Epithelial cell of proximal tubule (primary cell): Measurements from ENCODE around the gene HIVEP1. TPM values are rescaled to one million over a fixed set of nuclear protein-coding genes. Genes with fewer than 3 reads are reported as not detected.

ENCODE experiments used
- DNase-seq: peaks from one replicate; pipeline ENCODE4 v3.0.0-alpha.2; 2011; ENCODE audit warnings: low read depth
- H3K4me3 ChIP-seq: 2 replicates; pipeline ENCODE4 v1.5.1; 2011; ENCODE audit warnings: low read depth, mild to moderate bottlenecking, low read length
- total RNA-seq: library from RNA; depleted of rRNA; stranded (reverse); fragments of >200 nt; gene quantifications from 2 replicates; pipeline ENCODE4 v1.2.3, GENCODE V29; 2015
- TF ChIP-seq, protein P1 (sequence below): conservative IDR thresholded peaks from 2 replicates; pipeline ENCODE4 v1.5.1; 2012; ENCODE audit warnings: low read depth, mild to moderate bottlenecking, low read length

The HIVEP1 gene
- total RNA-seq, 1 donor from 2014 or later: 14.2 TPM

DNA sequence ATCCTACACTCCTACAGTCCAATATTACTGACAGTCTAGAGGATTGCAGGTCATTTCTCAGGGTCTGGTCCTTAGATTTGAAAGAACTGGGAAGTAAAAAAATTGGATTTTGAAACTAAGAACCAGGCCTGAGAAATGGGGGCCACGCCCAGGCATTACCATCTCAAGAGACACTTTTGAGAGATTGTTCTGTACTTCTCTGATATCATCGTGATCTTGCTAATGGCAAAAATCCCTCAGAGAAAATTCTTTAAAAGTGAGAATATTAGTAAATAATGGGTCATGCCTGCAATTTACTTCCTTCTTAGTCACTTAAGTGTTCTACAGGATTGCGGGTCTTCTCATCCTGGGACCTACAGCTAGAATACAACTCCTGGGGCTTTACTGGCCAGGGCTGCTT lies 42.0 kb upstream of the HIVEP1 start:
- no peak for DNase-seq
- H3K4me3 ChIP-seq: no peak overlapping the region
- TF ChIP-seq, protein P1, sequence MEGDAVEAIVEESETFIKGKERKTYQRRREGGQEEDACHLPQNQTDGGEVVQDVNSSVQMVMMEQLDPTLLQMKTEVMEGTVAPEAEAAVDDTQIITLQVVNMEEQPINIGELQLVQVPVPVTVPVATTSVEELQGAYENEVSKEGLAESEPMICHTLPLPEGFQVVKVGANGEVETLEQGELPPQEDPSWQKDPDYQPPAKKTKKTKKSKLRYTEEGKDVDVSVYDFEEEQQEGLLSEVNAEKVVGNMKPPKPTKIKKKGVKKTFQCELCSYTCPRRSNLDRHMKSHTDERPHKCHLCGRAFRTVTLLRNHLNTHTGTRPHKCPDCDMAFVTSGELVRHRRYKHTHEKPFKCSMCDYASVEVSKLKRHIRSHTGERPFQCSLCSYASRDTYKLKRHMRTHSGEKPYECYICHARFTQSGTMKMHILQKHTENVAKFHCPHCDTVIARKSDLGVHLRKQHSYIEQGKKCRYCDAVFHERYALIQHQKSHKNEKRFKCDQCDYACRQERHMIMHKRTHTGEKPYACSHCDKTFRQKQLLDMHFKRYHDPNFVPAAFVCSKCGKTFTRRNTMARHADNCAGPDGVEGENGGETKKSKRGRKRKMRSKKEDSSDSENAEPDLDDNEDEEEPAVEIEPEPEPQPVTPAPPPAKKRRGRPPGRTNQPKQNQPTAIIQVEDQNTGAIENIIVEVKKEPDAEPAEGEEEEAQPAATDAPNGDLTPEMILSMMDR: no peak

DNA sequence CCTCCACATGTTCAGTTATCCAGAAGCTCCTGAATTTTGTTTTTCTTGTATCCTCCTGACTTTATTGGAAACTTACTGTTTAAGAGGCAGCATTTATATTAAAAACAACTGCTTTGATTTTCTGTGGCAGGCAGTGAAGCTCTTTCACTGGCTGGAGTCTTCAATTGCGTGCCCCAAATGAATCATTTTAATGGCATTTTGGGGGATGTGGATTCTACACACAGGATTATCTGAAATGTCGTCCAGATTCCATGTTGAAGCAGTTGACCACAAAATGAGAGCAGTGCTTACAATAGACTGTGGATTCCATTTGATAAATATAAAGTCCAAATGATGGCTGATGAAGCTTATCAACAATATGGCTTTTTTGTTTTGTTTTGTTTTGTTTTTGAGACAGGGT lies 41.0 kb upstream of the HIVEP1 start:
- H3K4me3 ChIP-seq: no peak overlapping the region
- TF ChIP-seq, protein P1: no peak
- DNase-seq: no peak

DNA sequence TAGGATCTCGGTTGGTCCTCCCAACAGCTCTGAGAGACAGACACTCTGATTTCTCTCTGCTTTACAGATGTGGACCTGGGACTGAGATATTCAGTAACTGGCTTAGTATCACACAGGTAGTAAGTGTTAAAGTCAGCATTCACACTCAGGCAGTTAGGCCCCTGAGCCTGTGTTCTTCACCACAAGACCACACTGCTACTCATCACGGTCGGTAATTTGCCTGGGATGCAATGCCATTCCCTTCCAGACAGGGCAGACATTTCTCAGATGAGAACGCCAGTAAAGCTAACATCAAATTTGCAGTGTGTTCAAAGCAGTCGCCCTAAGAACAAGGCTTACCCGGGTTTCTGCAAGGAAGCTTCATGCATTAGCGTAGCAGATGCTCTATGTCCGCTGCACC lies 39.8 kb upstream of the HIVEP1 start:
- TF ChIP-seq, protein P1: no peak
- no peak for DNase-seq
- no peak overlapping the region for H3K4me3 ChIP-seq

DNA sequence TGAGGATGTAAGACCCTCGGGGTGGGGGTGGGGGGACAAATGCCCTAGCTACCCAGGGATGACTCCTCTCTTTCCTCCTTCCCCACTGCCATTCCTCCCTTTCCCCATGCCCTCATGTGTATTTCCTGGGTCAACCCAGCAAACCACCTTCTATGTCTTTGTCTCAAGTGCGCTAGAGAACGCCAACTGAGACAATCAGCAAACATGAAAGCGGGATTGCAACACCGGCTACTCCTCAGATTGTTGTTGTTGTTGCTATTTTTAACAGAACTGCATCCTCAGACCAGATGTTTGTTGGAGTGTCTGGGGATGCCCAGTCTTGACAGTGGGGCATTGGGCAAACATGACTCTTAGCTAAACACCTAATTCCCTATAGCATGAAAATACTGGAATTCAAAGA lies 39.3 kb upstream of the HIVEP1 start:
- TF ChIP-seq, protein P1: no peak
- H3K4me3 ChIP-seq: no peak overlapping the region
- DNase-seq: no peak

DNA sequence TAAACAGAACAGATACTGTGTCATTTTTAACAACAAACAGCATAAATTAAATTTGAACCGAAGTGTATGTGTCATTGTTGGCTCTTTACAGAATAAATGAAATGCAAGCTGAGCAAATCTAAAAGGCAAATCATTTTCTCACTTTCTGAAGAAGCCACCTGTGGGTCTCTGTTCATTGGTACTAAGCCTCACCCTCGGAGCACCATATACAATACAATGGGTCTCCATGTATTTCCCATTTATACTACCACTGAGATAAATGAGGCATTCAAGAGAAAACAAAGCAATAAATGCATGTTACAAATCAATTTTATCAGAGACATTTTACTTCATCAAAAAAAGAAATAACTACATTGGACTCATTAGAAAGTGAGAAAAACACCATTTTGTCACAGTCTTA lies 38.9 kb upstream of the HIVEP1 start:
- no peak for DNase-seq
- TF ChIP-seq, protein P1: no peak
- no peak overlapping the region for H3K4me3 ChIP-seq

DNA sequence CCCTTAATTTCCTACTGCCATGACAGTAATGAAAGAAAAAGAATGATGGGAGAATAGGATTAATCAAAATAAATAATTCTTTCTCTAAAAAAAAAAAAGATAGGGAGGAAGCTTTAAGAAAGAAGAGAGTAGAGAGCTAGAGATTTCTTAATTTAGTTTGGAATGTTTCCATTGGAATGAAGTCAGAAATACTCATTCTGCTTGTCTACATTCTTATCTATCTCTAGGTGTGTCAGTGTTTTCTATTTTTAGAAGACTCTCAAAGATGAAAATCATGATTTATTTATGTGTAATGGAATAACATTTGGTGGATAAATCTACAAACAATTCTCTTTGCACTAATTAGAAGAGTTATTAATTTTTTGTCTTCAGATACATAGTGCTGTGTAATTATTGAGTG lies 38.0 kb upstream of the HIVEP1 start:
- H3K4me3 ChIP-seq: no peak overlapping the region
- DNase-seq: no peak
- TF ChIP-seq, protein P1: no peak

DNA sequence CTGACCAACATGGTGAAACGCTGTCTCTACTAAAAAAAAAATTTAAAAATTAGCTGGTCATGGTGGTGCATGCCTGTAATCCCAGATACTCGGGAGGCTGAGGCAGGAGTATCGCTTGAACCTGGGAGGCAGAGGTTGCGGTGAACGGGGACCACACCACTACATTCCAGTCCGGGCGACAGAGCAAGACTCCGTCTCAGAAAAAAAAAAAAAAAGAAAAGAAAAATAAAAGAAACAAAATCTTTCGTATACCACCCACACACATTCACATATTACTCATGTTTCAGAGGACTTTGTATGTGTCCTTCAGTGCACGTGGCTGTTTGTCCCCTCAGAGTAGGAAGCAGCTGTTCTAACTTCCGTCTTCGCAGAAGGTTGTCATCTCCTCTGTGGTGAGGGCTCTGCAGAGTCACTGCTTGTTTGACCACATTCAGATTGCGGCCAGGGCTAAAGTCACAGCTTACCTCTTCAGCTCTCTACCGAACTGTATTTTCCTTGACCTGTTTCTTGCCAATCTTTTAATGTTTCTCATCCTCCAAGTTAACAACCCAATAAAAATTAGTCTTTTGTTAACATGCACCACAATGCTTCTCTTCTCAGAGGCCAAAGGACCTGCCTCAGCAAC lies 36.6 kb upstream of the HIVEP1 start:
- TF ChIP-seq, protein P1: no peak
- H3K4me3 ChIP-seq: no peak overlapping the region
- no peak for DNase-seq
